Thoracic aorta (tissue), 2 donors: ENCODE measurements around the gene MTHFS. TPM values are rescaled to one million over a fixed set of nuclear protein-coding genes. Genes with fewer than 3 reads are reported as not detected.

ENCODE experiments used
- ATAC-seq: fragments of 150-250 bp; one replicate; pipeline ENCODE4 v1.8.0; 2017; ENCODE audit warnings: low read depth; ENCODE audit not compliant: insufficient number of reproducible peaks, low FRiP score
- DNase-seq: peaks from one replicate; pipeline ENCODE4 v3.0.0-alpha.2; 2020; ENCODE audit warnings: low spot score
- H3K27ac ChIP-seq, 2 donors: fragments of 200-600 bp; sonication (generic); 1 replicate in 1 of 2; 2 replicates in 1 of 2; pipeline ENCODE4 v1.5.1; 2016; ENCODE audit warnings: mild to moderate bottlenecking in 2 of 2, moderate library complexity in 2 of 2
- H3K27me3 ChIP-seq: fragments of 200-600 bp; sonication (generic); replicated peaks from 2 replicates; pipeline ENCODE4 v1.6.0; 2016; ENCODE audit warnings: mild to moderate bottlenecking; ENCODE audit not compliant: insufficient read depth
- H3K36me3 ChIP-seq: fragments of 200-600 bp; sonication (generic); one replicate; pipeline ENCODE4 v1.5.1; 2016
- H3K4me1 ChIP-seq, 2 donors: fragments of 200-600 bp; sonication (generic); 1 replicate in 1 of 2; 2 replicates in 1 of 2; pipeline versions ENCODE4 v1.5.1 to v1.6.0; 2016; ENCODE audit warnings: low read depth in 2 of 2, mild to moderate bottlenecking in 1 of 2; ENCODE audit not compliant: control insufficient read depth in 1 of 2
- H3K4me3 ChIP-seq: fragments of 200-600 bp; sonication (generic); 2 replicates; pipeline ENCODE4 v1.5.1; 2016; ENCODE audit warnings: mild to moderate bottlenecking
- H3K9me3 ChIP-seq: fragments of 200-600 bp; sonication (generic); 2 replicates; pipeline ENCODE4 v1.5.1; 2016
- CTCF ChIP-seq: fragments of 200-600 bp; sonication (generic); IDR thresholded peaks from one replicate; pipeline ENCODE4 v1.5.1; 2019; ENCODE audit warnings: antibody characterized with exemption
- total RNA-seq, 2 donors: library from RNA; depleted of rRNA; stranded (reverse); fragments of >200 nt; gene quantifications; one replicate each; pipeline versions ENCODE4 v1.1.0 to v1.2.3, GENCODE V29; 2016

MTHFS gene
- total RNA-seq = 10 to 100 TPM in 1 of 2 donors, 1 to 10 TPM in 1; 6.2 to 30.6 TPM

- H3K4me3 ChIP-seq = peak within 1 kb of the TSS; percentile 94
- TF ChIP-seq CTCF = peak; percentile 27
- peak; percentile 68 for ATAC-seq
- H3K4me1 ChIP-seq = peaks cover 0 to 12% of the 10 kb centered on the region in 2 donors
- no peaks in the 10 kb centered on the region for H3K27me3 ChIP-seq
- H3K27ac ChIP-seq = peak within 1 kb of the TSS; percentile 91
- DNase-seq = peak; percentile 7
- H3K9me3 ChIP-seq = no peaks in the 10 kb centered on the region
- no peaks in the 10 kb centered on the region for H3K36me3 ChIP-seq
Measured at GRCh38 chr15:79896634-79897379, at the start of gene MTHFS. TSS of gene MTHFS (minus strand) at chr15:79897014. CDS start at chr15:79896988, 26 bp downstream.

- DNase-seq (no peak), ATAC-seq (no peak)
- Histone ChIP-seq H3K4me3 (no peak overlapping the region), H3K4me1 (no peaks in the 10 kb centered on the region), H3K27me3 (no peaks in the 10 kb centered on the region), H3K36me3 (no peaks in the 10 kb centered on the region), H3K27ac (no peak overlapping the region), H3K9me3 (no peaks in the 10 kb centered on the region)
- TF ChIP-seq CTCF = no peak
Measured at GRCh38 chr15:79944622-79945021, 47.8 kb upstream of the MTHFS start.

- no peaks in the 10 kb centered on the region for H3K4me1 ChIP-seq
- H3K4me3 ChIP-seq = no peak overlapping the region
- no peaks in the 10 kb centered on the region for H3K27me3 ChIP-seq
- H3K36me3 ChIP-seq = no peaks in the 10 kb centered on the region
- no peak for DNase-seq
- no peak for ATAC-seq
- TF ChIP-seq CTCF = no peak
- no peak overlapping the region for H3K27ac ChIP-seq
- H3K9me3 ChIP-seq = no peaks in the 10 kb centered on the region
Measured at GRCh38 chr15:79943820-79944219, 47.0 kb upstream of the MTHFS start.

- Histone ChIP-seq H3K36me3 (no peaks in the 10 kb centered on the region), H3K4me1 (no peaks in the 10 kb centered on the region), H3K27ac (no peak overlapping the region), H3K9me3 (no peaks in the 10 kb centered on the region), H3K27me3 (no peaks in the 10 kb centered on the region), H3K4me3 (no peak overlapping the region)
- ATAC-seq = no peak
- TF ChIP-seq CTCF = no peak
- DNase-seq = no peak
Measured at GRCh38 chr15:79942741-79943481, 46.1 kb upstream of the MTHFS start.

- Histone ChIP-seq H3K9me3 (no peaks in the 10 kb centered on the region), H3K36me3 (no peaks in the 10 kb centered on the region), H3K4me1 (no peaks in the 10 kb centered on the region), H3K27me3 (no peaks in the 10 kb centered on the region), H3K4me3 (no peak overlapping the region), H3K27ac (no peak overlapping the region)
- ATAC-seq (no peak), DNase-seq (no peak)
- no peak for TF ChIP-seq CTCF
Measured at GRCh38 chr15:79939399-79939798, 42.6 kb upstream of the MTHFS start.
